Activated CD4-positive, alpha-beta T cell treated with anti-CD3 and anti-CD28 coated beads, Interleukin-10, Interleukin-2, amounts not matched to agents 100 ng/mL and 50 ng/mL, durations not matched to agents 16 hours and 8 hours (primary cell): ENCODE measurements around the gene STKLD1.
"Not testable (repeated sequence)": the region's sequence is repeated elsewhere in the genome, so short reads cannot be mapped to it uniquely, and the experiment has no call there.

Source experiments
- DNase-seq: peaks from one replicate; pipeline ENCODE4 v3.0.0-alpha.2; 2020

STKLD1 gene

GRCh38 chr9:133366435-133366834 is 9.7 kb upstream of the STKLD1 start:
- DNase-seq: no peak

- DNase-seq: no peak
Observed at GRCh38 chr9:133367221-133367620, 8.9 kb upstream of the STKLD1 start.

- DNase-seq: no peak
Observed at GRCh38 chr9:133367778-133368177, 8.4 kb upstream of the STKLD1 start.

GRCh38 chr9:133368249-133368881 is 7.8 kb upstream of the STKLD1 start:
- no peak for DNase-seq

- no peak for DNase-seq
Observed at GRCh38 chr9:133369422-133369821, 6.7 kb upstream of the STKLD1 start.

GRCh38 chr9:133369933-133370332 is 6.2 kb upstream of the STKLD1 start:
- peak; percentile 71 for DNase-seq

GRCh38 chr9:133370685-133371084 is 5.5 kb upstream of the STKLD1 start:
- peak; percentile 75 for DNase-seq

- DNase-seq: peak; percentile 91
Observed at GRCh38 chr9:133371261-133371711, 4.9 kb upstream of the STKLD1 start.

- DNase-seq: no peak
Observed at GRCh38 chr9:133372144-133372543, 4.0 kb upstream of the STKLD1 start.

- peak; percentile 77 for DNase-seq
Observed at GRCh38 chr9:133374612-133375115, 1.5 kb upstream of the STKLD1 start.

- no peak for DNase-seq
Observed at GRCh38 chr9:133375116-133375723, 946 bp upstream of the STKLD1 start.

GRCh38 chr9:133377280-133377679 is 1.1 kb downstream of the STKLD1 start:
- DNase-seq: not testable (repeated sequence)

- no peak for DNase-seq
Observed at GRCh38 chr9:133377721-133378216, 1.6 kb downstream of the STKLD1 start.

GRCh38 chr9:133378408-133378962 is 2.3 kb downstream of the STKLD1 start:
- DNase-seq: no peak

- DNase-seq: no peak
Observed at GRCh38 chr9:133379153-133380086, 3.3 kb downstream of the STKLD1 start.

GRCh38 chr9:133380734-133381133 is 4.6 kb downstream of the STKLD1 start:
- no peak for DNase-seq

GRCh38 chr9:133382507-133383141 is 6.5 kb downstream of the STKLD1 start:
- no peak for DNase-seq

GRCh38 chr9:133383438-133383837 is 7.3 kb downstream of the STKLD1 start:
- DNase-seq: no peak

- DNase-seq: no peak
Observed at GRCh38 chr9:133384736-133385321, 8.7 kb downstream of the STKLD1 start.

- no peak for DNase-seq
Observed at GRCh38 chr9:133385452-133385851, 9.3 kb downstream of the STKLD1 start.

- DNase-seq: no peak
Observed at GRCh38 chr9:133386338-133386737, 10.2 kb downstream of the STKLD1 start.

GRCh38 chr9:133387680-133388079 is 11.5 kb downstream of the STKLD1 start:
- no peak for DNase-seq
